Testis (tissue), 2 donors: ENCODE measurements around the gene VSTM5.

Experiments
- POLR2A ChIP-seq: fragments of 450-650 bp; IDR thresholded peaks from one replicate; pipeline ENCODE4 v1.6.1; 2017; ENCODE audit warnings: antibody characterized with exemption, mild to moderate bottlenecking, moderate library complexity
- TF ChIP-seq, protein P1 (sequence below), 3 experiments: fragments of 450-650 bp in 2 of 3; fragments of 200-600 bp in 1 of 3; sonication (generic) in 1 of 3; IDR thresholded peaks; one replicate each; pipeline ENCODE4 v1.5.1; 2016 to 2019; ENCODE audit warnings: antibody characterized with exemption in 3 of 3, mild to moderate bottlenecking in 2 of 3, moderate library complexity in 1 of 3

DNA sequence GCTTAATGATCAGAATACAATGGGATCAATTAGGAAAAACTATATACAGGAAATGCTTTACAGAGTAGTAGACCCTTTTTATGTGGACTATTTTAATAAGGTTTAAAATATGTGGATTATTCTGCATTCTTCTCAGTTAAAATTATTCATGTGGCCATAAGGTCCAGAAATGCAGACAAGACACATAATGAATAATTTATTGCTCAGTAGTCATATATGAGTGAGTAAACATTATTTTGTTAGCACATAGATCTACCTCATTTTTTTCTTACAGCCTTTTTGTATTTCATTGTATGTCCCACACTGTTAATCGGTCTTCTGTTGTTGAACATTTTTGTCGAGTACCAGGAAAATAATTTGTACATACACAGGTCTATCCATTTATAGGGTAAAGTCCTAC lies 45.5 kb downstream of the VSTM5 start:
- TF ChIP-seq POLR2A, result no peak
- TF ChIP-seq, protein P1, sequence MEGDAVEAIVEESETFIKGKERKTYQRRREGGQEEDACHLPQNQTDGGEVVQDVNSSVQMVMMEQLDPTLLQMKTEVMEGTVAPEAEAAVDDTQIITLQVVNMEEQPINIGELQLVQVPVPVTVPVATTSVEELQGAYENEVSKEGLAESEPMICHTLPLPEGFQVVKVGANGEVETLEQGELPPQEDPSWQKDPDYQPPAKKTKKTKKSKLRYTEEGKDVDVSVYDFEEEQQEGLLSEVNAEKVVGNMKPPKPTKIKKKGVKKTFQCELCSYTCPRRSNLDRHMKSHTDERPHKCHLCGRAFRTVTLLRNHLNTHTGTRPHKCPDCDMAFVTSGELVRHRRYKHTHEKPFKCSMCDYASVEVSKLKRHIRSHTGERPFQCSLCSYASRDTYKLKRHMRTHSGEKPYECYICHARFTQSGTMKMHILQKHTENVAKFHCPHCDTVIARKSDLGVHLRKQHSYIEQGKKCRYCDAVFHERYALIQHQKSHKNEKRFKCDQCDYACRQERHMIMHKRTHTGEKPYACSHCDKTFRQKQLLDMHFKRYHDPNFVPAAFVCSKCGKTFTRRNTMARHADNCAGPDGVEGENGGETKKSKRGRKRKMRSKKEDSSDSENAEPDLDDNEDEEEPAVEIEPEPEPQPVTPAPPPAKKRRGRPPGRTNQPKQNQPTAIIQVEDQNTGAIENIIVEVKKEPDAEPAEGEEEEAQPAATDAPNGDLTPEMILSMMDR (IDR thresholded peaks at IDR 0.05), result no peak
